ENCODE measurements around the gene CDCA3.
"Not testable (repeated sequence)": the region's sequence is repeated elsewhere in the genome, so short reads cannot be mapped to it uniquely, and the experiment has no call there.

CDCA3 gene

DNA sequence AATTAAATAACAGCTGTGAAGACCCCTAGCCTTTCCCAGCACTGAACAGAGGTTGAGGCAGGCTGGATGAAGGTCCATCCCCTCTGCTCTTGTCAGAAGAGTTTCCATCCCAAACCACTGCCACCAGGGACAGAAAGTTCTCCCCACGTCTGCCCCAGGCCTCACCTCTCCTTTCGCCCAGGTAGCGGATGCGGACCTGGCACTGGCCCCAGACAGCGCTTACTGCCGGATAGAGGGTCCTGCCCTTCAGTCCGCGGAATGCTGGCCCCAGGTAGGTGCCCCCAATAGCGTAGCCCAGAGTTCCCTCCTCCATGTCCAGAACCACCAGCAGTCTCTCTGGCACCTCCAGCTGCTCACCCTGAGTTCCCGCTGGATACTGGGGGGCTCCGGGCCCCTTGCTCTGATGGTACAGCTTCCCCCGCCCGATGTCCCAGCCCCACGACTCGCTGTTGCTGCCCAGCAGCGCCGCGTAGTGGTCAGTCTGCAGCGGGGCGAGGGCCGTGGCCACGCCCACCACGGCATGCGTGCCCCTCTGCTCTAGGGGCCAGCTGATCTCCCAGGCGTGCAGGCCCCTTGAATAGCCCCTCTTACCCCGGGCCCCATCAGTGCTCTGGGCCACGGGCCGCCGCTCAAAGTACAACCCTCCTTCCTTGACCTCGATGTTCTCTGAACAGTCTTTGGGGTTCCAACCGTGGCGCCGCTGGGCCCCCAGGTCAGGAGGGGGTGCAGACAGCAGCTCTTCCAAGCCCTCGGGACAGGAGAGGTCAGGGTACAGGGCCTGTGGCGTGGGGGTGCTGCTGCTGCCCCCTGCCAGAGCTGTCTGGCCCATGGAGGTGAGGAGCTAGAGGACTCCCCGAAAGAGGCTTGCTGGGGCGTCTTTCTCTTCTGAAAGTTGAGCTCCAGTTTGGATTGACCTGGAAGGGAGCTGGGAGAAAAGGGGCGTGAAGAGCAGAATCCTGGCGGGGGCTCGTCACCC, 21.3 kb upstream of the CDCA3 start:
- DNase-seq (ENCODE audit: low spot score) (peak; percentile 59), FAIRE-seq (no peak)

DNA sequence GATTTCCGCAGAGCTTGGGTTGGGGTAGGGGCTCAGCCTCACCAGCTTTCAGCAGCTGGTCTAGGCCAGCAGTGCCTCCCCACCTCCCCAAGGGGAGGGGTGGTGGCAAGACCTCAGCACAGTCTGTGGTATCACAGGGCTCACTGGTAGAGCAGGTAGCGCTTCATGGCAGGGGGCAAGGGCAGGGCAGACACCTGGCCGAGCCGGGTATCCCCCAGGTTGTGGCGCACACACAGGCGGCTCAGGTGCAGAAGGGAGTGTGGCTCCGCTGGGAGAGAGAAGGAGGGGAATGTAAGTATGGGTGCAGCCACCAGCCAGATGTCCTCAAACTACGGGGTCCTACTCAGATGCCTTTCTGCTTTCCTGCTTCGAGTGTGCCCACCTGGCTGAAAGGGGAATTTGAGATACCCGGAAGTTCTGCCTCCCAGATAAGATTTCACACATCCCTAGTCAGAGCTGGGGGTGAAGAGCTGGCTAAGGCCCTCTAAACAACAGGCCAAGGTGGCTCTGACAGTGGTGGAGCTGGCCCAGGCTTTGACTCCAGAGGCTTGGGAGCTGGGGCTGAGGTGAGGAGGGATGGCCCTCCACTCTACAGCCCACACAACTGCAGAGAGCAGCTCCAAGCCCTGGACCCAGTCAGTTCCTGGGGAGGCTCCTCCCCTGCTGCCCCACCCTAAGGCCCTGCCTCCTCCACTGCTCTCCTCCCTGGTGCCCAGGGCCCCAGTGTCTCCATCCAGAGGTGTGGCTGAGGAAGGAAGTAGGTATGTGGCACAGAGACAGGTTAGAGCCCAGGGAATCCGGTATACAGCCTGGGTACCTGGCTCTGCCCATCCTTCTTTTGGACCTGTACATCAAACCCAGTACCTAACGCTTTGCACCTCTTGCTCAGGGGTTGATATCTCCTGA, 20.2 kb upstream of the CDCA3 start:
- DNase-seq (ENCODE audit: low spot score) (peak; percentile 55), FAIRE-seq (no peak)

DNA sequence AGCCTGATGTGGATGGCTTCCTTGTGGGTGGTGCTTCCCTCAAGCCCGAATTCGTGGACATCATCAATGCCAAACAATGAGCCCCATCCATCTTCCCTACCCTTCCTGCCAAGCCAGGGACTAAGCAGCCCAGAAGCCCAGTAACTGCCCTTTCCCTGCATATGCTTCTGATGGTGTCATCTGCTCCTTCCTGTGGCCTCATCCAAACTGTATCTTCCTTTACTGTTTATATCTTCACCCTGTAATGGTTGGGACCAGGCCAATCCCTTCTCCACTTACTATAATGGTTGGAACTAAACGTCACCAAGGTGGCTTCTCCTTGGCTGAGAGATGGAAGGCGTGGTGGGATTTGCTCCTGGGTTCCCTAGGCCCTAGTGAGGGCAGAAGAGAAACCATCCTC, 19.2 kb upstream of the CDCA3 start:
- not testable (repeated sequence) for FAIRE-seq; DNase-seq (ENCODE audit: low spot score)

DNA sequence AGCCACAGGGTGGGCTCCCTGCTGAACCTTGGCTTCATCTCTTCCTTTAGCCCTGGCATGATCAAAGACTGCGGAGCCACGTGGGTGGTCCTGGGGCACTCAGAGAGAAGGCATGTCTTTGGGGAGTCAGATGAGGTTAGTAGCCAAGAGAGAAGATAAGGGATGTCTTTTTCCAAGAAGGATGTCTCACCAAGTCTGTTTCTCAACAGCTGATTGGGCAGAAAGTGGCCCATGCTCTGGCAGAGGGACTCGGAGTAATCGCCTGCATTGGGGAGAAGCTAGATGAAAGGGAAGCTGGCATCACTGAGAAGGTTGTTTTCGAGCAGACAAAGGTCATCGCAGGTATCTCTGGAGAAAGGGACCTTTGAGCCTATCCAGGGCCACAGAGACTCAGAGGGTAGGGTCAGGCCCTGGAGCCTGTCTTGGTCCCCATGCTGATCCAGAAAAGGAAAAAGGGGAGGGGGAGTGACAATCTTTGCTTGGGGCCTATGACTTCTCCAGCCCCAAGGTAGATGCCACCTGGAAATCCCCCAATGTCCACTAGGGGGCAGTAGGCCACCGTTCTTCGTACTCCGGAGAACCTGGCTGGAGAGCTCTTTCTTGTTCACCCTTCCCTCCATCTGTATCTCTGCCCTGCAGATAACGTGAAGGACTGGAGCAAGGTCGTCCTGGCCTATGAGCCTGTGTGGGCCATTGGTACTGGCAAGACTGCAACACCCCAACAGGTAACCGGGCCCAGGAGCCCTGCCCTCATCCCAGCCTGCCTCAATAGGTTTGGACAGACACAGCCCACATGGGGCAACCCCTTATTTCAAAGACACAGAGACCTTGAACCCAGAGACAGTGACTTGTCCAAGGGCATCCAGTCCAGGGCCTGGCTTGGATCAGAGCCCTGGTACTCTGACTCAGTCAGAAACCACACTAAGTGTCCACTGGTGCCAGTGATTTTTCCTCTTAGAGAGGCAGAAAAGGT, 18.2 kb upstream of the CDCA3 start:
- FAIRE-seq (no peak), DNase-seq (ENCODE audit: low spot score) (peak; percentile 67)

DNA sequence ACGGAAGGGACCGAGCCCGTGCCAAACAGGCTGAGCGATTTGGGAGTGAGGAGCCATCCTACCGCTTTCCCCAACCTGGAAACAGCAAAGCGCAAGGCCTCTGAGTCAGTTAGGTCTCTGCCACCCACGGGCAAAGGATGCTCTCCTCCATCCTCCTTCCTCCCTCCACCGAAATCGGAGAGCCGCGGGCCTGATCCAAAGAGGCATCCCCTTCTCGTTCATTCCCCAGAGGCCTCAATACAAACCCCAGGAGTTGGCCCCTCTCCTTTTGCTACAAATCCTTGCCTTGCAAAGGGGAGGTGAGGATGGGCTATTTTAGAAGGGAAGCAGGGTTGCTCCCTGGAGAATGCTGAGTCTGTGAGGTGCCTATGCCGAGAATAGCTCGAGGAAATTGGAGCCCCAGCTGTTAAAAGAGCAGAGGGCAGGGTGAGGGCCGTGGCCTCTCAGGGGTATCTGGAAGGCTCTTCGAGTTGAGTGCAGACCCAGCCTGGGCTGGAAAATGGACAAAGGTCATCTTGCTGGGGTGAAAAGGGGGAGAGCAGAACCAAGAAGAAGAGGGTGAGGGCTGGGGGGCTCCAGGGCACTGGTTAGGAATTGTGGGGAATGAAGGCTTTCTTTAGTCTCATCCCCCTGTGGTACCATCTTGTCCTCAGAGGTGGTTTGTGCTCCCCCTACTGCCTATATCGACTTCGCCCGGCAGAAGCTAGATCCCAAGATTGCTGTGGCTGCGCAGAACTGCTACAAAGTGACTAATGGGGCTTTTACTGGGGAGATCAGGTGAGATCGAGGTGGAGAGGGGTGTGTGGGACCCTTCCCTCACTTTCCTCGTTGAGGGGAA, 17.3 kb upstream of the CDCA3 start:
- FAIRE-seq (no peak), DNase-seq (ENCODE audit: low spot score) (no peak)

DNA sequence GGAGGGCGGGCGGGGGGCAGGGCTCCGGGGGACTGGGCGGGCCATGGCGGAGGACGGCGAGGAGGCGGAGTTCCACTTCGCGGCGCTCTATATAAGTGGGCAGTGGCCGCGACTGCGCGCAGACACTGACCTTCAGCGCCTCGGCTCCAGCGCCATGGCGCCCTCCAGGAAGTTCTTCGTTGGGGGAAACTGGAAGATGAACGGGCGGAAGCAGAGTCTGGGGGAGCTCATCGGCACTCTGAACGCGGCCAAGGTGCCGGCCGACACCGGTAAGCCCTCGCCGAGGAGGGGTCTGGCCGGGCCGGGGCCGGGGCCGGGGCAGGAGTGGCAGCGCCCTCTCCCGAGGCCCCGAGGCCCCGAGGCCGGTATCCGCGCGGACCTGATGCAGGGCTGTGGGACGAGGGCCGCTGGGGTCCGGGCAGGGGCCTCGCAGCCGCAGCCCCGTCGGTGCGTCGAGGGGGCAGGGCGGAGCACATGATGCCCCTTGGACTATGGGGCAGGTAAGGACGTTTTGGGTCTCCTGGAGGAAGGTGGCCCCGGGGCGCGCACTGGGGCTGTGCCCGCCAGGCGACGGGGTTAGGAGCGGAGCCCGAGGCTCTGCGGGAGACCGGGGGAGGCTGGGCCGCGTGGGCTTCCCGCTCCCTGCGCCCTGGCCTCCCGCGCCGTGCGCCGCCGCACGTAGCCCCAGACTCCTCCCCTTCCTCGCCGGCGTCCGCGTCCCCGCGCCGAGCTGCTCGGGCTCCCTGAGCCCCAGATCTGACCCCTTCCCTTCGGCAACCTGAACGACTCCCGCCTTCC, 16.5 kb upstream of the CDCA3 start, which contains the start of gene TPI1:
TSS of gene TPI1 (plus strand) at position 119 of the 798 bp plus-strand sequence. CDS start at position 155, 36 bp downstream.
- DNase-seq (ENCODE audit: low spot score): peak; percentile 73
- FAIRE-seq: no peak

DNA sequence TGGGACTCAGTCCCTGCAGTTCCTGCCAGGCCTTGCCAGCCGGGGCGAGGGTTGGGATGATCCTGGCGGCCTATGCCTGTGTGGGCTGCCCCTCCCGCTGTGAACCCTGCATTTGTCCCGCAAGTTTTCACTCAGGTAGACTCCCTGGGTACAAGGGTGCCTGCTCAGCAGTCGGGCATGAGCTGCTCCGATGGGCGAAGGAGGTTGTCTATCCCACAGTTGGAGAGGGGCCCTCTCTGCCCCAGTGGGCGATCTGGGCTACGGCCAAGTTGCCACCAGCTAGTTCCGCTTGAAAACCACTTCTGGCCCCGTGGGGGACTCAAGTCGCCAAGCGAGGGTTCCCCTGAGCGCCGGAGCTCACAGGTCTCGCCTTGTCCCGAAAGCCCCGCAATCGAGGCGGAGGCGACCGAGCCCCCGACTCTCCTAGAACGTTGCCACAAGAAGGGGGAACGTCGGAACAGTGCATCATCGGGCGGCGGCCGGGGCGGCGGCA, 15.9 kb upstream of the CDCA3 start:
- DNase-seq (ENCODE audit: low spot score) (no peak), FAIRE-seq (no peak)

DNA sequence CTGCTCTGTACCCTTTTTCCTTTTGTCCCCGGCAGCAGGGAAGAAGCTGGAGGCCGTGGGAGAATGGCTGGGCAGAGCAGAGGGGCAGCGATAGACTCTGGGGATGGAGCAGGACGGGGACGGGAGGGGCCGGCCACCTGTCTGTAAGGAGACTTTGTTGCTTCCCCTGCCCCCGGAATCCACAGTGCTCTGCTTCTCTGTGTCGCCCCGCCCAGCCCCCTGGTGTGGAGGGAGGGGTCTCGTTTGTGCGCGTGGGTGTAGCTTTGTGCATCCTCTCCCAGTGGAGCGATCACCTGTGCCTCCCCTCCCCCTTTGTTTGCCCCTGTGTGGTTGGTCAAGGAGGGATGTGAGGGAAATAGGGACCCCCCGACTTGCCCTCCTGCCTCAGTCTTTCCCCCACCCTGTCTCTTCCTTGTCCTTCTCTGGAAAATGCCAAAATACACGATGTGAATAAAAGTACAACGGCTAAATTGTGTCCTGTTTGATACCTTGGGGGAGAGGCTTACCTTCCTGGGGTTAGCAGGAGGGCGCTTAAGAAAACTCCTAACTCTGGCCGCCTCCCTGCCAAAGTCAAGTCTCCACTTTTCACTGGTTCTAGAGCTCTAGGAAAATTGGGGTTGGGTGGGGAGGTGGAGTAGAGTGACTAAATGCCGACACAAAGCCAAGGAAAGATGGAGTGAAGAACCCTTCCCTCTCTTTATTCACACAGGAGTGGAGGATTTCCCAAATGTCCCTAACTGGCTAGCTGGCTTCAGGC, 15.3 kb upstream of the CDCA3 start:
- DNase-seq (ENCODE audit: low spot score) (no peak), FAIRE-seq (no peak)

DNA sequence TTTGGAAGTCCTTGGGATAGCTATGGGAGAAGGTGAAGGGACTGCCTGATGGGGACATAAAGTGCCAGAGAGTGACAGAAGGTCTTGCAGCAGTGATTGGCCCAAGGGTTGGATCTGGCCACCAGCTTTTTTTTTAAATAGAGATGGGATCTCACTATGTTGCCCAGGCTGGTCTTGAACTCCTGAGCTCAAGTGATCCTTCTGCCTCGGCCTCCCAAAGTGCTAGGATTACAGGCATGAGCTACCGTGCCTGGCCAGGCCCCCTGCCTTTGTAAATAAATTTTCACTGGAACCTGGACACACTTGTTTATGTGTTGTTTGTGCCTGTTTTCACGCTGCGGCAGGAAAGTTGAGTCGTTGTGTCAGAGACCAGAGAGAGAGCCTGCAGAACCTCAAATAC, 14.2 kb upstream of the CDCA3 start:
- FAIRE-seq; DNase-seq (ENCODE audit: low spot score): not testable (repeated sequence)

DNA sequence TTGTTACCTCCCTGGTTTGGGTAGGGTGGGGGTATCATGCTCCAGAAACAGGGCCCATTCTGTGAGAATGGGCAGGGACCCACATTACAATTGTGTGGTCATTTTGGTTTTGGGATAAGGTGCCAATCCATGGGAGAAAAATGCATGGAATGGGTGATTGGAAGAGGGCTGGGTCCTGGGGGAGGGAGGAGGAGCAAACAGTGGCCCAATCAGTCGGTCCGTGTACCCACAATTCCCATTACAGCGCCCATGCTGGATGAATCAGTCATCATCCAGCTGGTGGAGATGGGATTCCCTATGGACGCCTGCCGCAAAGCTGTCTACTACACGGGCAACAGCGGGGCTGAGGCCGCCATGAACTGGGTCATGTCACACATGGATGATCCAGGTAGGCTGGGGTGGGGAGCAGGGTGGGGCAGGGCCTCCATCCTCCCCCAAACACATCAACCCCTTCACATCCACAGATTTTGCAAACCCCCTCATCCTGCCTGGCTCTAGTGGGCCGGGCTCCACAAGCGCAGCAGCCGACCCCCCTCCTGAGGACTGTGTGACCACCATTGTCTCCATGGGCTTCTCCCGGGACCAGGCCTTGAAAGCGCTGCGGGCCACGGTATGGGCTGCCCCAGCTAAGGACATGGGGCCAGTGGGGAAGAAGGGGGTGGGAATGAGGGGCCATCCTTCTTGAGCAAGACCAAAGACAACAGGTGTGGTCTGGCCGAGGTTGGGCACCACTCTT, 12.7 kb upstream of the CDCA3 start:
- DNase-seq (ENCODE audit: low spot score) (no peak), FAIRE-seq (no peak)

DNA sequence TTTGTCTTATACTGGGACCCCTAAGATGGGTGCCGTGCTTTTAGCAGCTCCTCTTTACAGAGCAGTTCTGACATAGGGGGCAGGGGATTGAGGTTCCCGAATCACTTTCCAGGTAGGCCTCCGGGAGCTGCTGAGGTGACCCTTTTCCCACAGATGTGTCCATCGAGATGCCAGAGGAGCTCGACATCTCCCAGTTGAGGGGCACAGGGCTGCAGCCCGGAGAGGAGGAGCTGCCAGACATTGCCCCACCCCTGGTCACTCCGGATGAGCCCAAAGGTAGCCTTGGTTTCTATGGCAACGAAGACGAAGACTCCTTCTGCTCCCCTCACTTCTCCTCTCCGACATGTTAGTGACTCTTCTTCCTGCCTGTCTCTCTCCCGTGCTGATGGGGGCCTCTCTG, 11.9 kb upstream of the CDCA3 start:
- DNase-seq (ENCODE audit: low spot score): no peak
- no peak for FAIRE-seq

DNA sequence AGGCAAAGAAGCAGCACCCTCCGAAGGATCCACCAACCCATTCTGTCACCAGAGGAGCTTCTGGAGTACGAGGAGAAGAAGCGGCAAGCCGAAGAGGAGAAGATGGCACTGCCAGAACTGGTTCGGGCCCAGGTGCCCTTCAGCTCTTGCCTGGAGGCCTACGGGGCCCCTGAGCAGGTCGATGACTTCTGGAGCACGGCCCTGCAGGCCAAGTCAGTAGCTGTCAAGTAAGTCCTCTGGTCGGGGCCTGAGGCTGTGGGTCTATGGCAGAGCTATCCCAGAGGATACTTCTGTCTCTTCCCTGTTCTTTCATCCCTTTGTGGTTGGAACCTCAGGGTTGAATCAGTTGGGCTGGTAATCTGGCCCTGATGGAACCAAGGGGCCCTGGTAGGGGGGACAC, 10.3 kb upstream of the CDCA3 start:
- FAIRE-seq: no peak
- no peak for DNase-seq (ENCODE audit: low spot score)

DNA sequence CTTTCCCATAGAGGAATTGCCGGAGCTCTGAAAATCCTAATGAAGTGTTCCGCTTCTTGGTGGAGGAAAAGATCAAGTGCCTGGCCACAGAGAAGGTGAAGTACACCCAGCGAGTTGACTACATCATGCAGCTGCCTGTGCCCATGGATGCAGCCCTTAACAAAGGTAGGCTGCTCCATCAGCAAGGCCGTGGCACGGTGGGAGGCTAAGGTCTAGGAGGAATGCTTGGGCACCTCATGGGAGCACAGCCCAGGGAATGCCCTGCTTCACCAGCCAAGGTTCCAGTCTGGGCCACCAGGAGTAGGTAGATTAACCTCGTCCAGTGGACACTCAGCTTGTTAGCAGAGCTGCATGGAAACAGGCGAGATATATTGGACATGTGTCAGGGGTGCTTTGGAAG, 9.9 kb upstream of the CDCA3 start:
- DNase-seq (ENCODE audit: low spot score): no peak
- no peak for FAIRE-seq

DNA sequence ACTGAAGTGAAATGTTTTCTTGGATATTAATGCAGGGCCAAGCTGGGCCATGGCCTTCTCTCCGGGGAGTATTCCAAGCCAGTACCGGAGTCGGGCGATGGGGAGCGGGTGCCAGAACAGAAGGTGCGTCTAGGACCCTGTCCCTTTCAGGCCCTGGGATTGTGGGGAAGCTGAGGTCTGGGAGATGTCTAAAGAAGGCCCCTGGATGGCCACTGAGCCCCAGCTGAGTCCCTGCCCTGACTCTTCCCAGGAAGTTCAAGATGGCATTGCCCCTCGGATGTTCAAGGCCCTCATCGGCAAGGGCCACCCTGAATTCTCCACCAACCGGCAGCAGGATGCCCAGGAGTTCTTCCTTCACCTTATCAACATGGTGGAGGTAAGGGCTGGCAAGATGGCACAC, 9.0 kb upstream of the CDCA3 start:
- no peak for DNase-seq (ENCODE audit: low spot score)
- FAIRE-seq: no peak

DNA sequence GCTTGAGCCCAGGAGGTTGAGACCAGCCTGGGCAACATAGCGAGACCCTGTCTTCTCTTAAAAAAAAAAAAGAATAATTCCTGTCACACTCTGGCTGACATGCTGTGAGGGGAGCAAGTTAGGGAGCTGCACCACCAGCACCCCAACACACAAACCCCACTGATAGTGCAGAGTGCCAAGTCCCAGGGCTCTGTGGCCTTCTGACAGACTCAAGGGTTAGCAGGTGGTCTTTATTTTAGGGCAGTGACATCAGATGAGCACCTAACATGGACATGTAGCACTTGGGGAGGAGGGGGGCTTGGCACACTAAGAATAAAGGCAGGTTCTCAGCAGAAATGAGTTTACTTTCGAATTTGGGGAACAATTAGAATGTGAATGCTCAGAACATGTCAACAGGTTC, 7.7 kb upstream of the CDCA3 start:
- no peak for FAIRE-seq
- DNase-seq (ENCODE audit: low spot score): no peak

DNA sequence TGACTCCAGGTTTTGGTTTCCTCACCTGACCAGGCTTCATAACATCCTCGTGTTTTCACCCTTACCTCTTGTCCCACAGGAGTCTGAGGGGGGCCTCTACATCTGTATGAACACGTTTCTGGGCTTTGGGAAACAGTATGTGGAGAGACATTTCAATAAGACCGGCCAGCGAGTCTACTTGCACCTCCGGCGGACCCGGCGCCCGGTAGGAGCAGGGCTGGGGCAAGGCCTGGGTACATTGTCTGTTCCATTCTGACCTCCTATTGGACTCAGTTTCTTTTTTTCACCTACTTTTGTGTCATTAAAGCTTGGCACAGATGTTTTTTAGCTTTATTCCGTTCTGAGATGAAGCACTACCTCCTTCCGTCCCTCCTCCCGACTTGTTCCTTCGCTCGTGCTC, 4.2 kb upstream of the CDCA3 start:
- FAIRE-seq (no peak), DNase-seq (ENCODE audit: low spot score) (no peak)

DNA sequence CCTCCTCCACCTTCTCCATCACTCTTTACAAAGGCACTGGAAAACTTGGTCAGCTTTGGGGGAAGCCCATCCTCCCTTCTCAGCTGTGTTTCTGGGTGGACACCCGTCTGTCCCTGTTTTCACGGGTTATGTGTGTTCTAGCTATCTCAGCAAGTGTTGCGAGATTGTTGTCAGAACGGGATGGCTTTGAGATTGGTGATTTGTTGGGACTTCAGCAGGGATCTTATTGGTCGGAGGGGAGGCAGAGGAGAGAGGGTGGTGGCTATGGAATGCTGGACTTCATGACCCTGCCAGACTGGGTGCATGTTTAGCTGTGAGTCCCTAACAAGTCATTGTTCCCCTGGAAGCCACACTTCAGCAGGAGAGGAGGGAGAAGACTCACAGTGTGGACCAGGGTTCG, 3.0 kb upstream of the CDCA3 start:
- FAIRE-seq (no peak), DNase-seq (ENCODE audit: low spot score) (no peak)

DNA sequence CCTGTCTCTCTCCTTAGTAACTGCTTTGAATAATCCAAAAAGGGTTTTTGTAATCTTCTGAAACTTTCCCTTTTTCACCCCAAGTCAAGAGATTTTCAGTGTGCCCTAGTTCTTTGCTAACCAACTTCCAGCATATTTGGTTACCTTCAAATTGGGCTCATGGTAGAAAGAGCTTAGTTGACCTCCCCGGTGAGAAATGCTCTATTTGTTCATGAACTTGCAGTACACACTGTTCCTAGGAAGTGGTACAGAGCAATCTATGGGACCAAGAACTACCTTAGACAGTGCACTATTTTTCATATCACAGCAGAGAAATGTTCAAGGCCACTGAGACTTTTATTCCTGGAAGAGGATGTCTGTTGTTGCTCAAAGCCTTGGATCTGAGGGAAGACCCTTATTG, 2.5 kb upstream of the CDCA3 start:
- DNase-seq (ENCODE audit: low spot score) (no peak), FAIRE-seq (no peak)

All from RCC 7860 (cell line).